Esophagus squamous epithelium (tissue), 5 donors: ENCODE data around the gene SLC12A2. TPM values are rescaled to one million over a fixed set of nuclear protein-coding genes. Genes with fewer than 3 reads are reported as not detected.

ENCODE experiments used
- DNase-seq: peaks from one replicate; lab custom pipeline; 2025; lab: John Stamatoyannopoulos, UW
- H3K27ac ChIP-seq, 4 donors: fragments of 200-600 bp; sonication (generic); one replicate each; pipeline ENCODE4 v1.5.1; 2016 to 2019; ENCODE audit warnings: mild to moderate bottlenecking in 1 of 4
- H3K27me3 ChIP-seq, 4 donors: fragments of 200-600 bp; sonication (generic); 1 replicate in 3 of 4; 2 replicates in 1 of 4; pipeline versions ENCODE4 v1.5.1 to v1.6.0; 2017 to 2021; ENCODE audit warnings: antibody characterized with exemption in 1 of 4
- H3K36me3 ChIP-seq, 3 donors: fragments of 200-600 bp; sonication (generic); one replicate each; pipeline ENCODE4 v1.5.1; 2016 to 2019
- H3K4me1 ChIP-seq, 3 donors: fragments of 200-600 bp; sonication (generic); one replicate each; pipeline ENCODE4 v1.5.1; 2017 to 2019
- H3K4me3 ChIP-seq, 4 donors: fragments of 200-600 bp; sonication (generic); 1 replicate in 3 of 4; 2 replicates in 1 of 4; pipeline ENCODE4 v1.5.1; 2016 to 2019; ENCODE audit warnings: mild to moderate bottlenecking in 2 of 4, moderate library complexity in 1 of 4
- H3K9me3 ChIP-seq, 3 donors: fragments of 200-600 bp; sonication (generic); one replicate each; pipeline ENCODE4 v1.5.1; 2016 to 2019
- CTCF ChIP-seq, 6 experiments: fragments of 450-650 bp in 4 of 6; fragments of 200-600 bp in 2 of 6; sonication (generic) in 2 of 6; IDR thresholded peaks; one replicate each; pipeline ENCODE4 v1.5.1; 2016 to 2019; ENCODE audit warnings: antibody characterized with exemption in 6 of 6, mild to moderate bottlenecking in 4 of 6, moderate library complexity in 4 of 6
- POLR2A ChIP-seq, 4 donors: fragments of 450-650 bp; IDR thresholded peaks; one replicate each; pipeline ENCODE4 v1.6.1; 2017; ENCODE audit warnings: antibody characterized with exemption in 4 of 4, mild to moderate bottlenecking in 4 of 4, moderate library complexity in 3 of 4
- WGBS, 2 donors: methylation state at CpG; one replicate each; pipeline ENCODE4 v1.1.5; 2018; 5-methylcytosine and 5-hydroxymethylcytosine counted together
- intact Hi-C: fragments of 100-400 bp; cut with DNase I; formaldehyde crosslinking; loops from one replicate; pipeline ENCODE4 v1.15.0; 2022
- total RNA-seq, 4 donors: library from RNA; depleted of rRNA; stranded (reverse); fragments of >200 nt; gene quantifications; one replicate each; pipeline ENCODE4 v1.1.0, GENCODE V29; 2016
- donor health status: DM: yes; HTN: yes; CAD: no.

SLC12A2 gene
- total RNA-seq, 4 donors from 2014 or later, result 8.9 to 20.1 (median 20.0) TPM

GRCh38 chr5:128101676-128102075 lies 18.1 kb downstream of the SLC12A2 start:
- no peak for TF ChIP-seq CTCF (IDR thresholded peaks at IDR 0.05)
- no peak for TF ChIP-seq POLR2A (IDR thresholded peaks at IDR 0.05)
- WGBS, 2 donors, result 80 to 91% methylated on average over 1 of the region's 1 CpG
- DNase-seq, result no peak
- H3K4me3 ChIP-seq, result no peak overlapping the region
- intact Hi-C loops, result no loop called here
- no peak overlapping the region for H3K27ac ChIP-seq
- H3K36me3 ChIP-seq, result no peaks in the 10 kb centered on the region
- H3K9me3 ChIP-seq, result peaks cover 0 to 23% (median 17%) of the 10 kb centered on the region in 3 donors
- no peaks in the 10 kb centered on the region for H3K4me1 ChIP-seq
- H3K27me3 ChIP-seq, result no peaks in the 10 kb centered on the region

- H3K9me3 ChIP-seq, result no peaks in the 10 kb centered on the region
- DNase-seq, result no peak
- no peaks in the 10 kb centered on the region for H3K4me1 ChIP-seq
- H3K27me3 ChIP-seq, result no peaks in the 10 kb centered on the region
- TF ChIP-seq POLR2A (IDR thresholded peaks at IDR 0.05) (no peak), CTCF (IDR thresholded peaks at IDR 0.05) (no peak)
- no peaks in the 10 kb centered on the region for H3K36me3 ChIP-seq
- 83 to 86% methylated on average over 7 of the region's 7 CpGs for WGBS, 2 donors
- intact Hi-C loops, result no loop called here
- H3K4me3 ChIP-seq, result no peak overlapping the region
- no peak overlapping the region for H3K27ac ChIP-seq
Measured at GRCh38 chr5:128105203-128105602, 21.6 kb downstream of the SLC12A2 start.

- no peak overlapping the region for H3K27ac ChIP-seq
- no peaks in the 10 kb centered on the region for H3K27me3 ChIP-seq
- 96% methylated on average over 14 of the region's 14 CpGs for WGBS, 2 donors
- TF ChIP-seq POLR2A (IDR thresholded peaks at IDR 0.05), result no peak
- no peak for TF ChIP-seq CTCF (IDR thresholded peaks at IDR 0.05)
- no peaks in the 10 kb centered on the region for H3K4me1 ChIP-seq
- no peak for DNase-seq
- H3K4me3 ChIP-seq, result no peak overlapping the region
- no peaks in the 10 kb centered on the region for H3K36me3 ChIP-seq
- no peaks in the 10 kb centered on the region for H3K9me3 ChIP-seq
- intact Hi-C loops, result no loop called here
Measured at GRCh38 chr5:128109138-128109537, 25.6 kb downstream of the SLC12A2 start.

GRCh38 chr5:128109766-128110165 lies 26.2 kb downstream of the SLC12A2 start:
- Histone ChIP-seq H3K27ac (no peak overlapping the region), H3K36me3 (peaks cover 0 to 5% (median 1%) of the 10 kb centered on the region in 3 donors), H3K4me1 (no peaks in the 10 kb centered on the region), H3K4me3 (no peak overlapping the region), H3K9me3 (no peaks in the 10 kb centered on the region), H3K27me3 (no peaks in the 10 kb centered on the region)
- TF ChIP-seq POLR2A (IDR thresholded peaks at IDR 0.05) (no peak), CTCF (IDR thresholded peaks at IDR 0.05) (no peak)
- DNase-seq, result no peak
- intact Hi-C loops, result no loop called here
- WGBS, 2 donors, result 80 to 100% methylated on average over 1 of the region's 1 CpG

GRCh38 chr5:128111818-128112448 lies 28.4 kb downstream of the SLC12A2 start:
- WGBS, 2 donors, result 70 to 78% methylated on average over 2 of the region's 2 CpGs
- DNase-seq, result no peak
- Histone ChIP-seq H3K36me3 (peaks cover 0 to 27% (median 9%) of the 10 kb centered on the region in 3 donors), H3K4me3 (no peak overlapping the region), H3K9me3 (no peaks in the 10 kb centered on the region), H3K27ac (no peak overlapping the region), H3K4me1 (no peaks in the 10 kb centered on the region), H3K27me3 (no peaks in the 10 kb centered on the region)
- no peak for TF ChIP-seq CTCF (IDR thresholded peaks at IDR 0.05)
- no peak for TF ChIP-seq POLR2A (IDR thresholded peaks at IDR 0.05)
- intact Hi-C loops, result no loop called here
